HL-60/S4 (cell line): ENCODE results near the gene SVOPL.

Experiments
- in situ Hi-C: fragments of 300-500 bp; cut with MboI; formaldehyde crosslinking; loops from 2 replicates; pipeline ENCODE4 v1.14.3; 2022; ENCODE audit warnings: low sequenced_read_pairs

Gene SVOPL

DNA sequence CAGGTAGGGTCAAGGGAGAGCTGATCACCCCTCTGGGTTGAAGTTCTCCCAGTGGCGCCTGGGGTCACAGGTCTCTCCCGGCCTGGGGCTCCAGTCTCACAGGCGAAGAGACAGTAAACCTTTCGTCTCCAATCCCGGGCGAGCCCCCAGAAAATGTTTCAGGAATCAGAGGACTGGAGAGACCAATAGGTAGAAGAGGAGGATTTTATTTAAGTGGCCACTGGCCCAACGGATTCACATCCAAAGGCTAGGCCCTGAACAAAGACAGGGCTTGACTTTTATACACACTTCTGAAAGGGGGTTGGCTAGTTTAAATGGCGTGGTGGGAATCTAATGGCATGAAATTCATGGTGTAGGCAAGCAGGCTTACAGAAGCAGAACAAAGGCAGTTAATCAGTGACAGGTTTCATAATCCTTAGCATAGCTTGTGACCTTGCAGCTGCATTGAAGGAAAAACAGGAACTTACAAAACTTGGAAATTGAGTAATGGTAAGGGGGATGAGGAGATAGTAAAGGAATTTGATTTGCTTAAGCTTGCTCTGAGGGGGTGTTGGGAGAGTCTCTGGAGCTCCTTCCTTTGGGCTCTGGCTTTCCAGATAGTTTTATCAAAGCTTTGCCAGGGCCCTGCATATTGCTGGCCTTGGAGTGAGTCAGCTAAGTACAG is 135.6 kb downstream of the SVOPL start:
- in situ Hi-C loops = no loop called here

DNA sequence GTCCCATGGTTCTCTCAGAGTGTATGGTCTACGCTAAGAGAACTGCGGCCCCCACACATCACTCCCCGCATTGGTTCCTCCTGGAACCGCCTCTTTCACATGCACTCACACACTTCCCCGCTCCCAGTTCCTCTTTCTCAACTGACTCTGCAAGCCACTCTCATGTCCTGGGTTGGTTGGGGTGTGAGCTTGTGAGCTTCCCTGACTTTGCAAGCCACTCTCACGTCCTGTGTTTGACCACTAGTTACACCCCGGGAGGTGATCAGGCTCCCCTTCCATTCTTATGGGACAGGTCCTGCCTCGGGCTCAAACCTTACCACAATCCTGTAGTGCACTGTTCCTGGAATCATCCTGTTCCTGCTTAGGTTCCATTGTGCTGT is 136.1 kb downstream of the SVOPL start:
- in situ Hi-C loops = no loop called here

- in situ Hi-C loops = no loop called here
These were observed 136.8 kb downstream of the SVOPL start for GRCh38 chr7:138564365-138564764.

DNA sequence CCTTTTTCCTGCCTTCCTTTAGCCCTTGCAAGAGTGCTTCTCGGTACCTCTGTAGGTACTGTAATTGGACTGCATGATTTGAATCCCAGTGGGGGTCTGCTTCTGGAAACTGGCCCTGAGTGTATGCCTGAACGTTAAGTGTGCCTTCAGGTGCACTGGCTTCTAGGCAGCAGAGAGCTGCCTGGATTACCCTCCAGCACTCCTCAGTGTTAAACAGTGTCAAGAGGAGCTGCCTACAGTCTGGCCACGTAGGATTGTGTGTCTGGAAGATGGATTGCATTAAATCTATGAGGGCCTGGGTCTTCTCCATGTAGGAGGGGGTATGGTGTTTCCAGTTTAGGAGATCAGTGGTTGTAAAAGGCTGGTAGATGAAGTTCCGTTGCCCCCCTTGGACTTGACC is 137.4 kb downstream of the SVOPL start:
- in situ Hi-C loops = no loop called here

- in situ Hi-C loops = no loop called here
These were observed 141.7 kb downstream of the SVOPL start for GRCh38 chr7:138559448-138559847.

DNA sequence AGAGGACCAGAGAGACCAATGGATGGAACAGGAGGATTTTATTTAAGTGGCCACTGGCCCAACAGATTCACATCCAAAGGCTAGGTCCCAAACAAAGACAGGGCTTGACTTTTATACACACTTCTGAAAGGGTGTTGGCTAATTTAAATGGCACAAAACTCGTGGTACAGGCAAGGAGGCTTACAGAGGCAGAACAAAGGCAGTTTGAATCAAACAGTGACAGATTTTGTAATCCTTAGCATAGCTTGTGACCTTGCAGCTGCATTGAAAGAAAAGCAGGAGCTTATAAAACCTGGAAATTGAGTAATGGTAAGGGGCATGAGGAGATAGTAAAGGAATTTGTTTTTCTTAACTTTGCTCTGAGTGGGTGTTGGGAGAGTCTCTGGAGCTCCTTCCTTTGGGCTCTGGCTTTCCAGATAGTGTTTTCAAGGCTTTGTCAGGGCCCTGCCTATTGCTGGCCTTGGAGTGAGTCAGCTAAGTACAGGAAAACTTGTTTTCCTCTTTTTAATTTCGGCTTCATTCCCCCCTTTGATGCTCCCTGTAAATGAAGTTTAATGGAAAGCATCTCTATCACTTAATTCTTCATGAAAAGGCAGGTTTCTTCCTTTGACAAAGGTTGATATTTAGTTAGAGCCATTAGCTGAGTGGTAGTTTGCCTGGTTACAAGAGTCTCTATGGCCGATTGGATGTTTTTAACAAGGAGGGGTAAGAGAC is 144.2 kb downstream of the SVOPL start:
- in situ Hi-C loops = no loop called here

DNA sequence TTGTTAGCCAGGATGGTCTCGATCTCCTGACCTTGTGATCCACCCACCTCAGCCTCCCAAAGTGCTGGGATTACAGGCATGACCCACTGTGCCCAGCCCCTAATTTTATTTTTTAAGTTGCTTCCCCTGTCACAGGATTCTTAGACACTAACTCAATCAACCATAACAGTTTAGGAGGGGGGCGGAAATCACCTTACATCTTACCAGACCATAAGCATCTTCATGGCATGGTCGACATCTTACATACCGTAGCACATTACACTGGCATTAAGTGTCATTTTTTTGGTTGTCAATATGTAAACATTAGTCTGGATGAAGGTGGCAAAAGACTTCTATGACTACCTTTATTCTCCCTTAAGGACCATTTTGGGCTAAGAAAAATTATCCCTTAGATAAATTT is 145.5 kb downstream of the SVOPL start:
- in situ Hi-C loops = no loop called here

GRCh38 chr7:138554674-138555073 is 146.5 kb downstream of the SVOPL start:
- in situ Hi-C loops = no loop called here

- in situ Hi-C loops = no loop called here
These were observed 147.4 kb downstream of the SVOPL start for GRCh38 chr7:138553805-138554204.

DNA sequence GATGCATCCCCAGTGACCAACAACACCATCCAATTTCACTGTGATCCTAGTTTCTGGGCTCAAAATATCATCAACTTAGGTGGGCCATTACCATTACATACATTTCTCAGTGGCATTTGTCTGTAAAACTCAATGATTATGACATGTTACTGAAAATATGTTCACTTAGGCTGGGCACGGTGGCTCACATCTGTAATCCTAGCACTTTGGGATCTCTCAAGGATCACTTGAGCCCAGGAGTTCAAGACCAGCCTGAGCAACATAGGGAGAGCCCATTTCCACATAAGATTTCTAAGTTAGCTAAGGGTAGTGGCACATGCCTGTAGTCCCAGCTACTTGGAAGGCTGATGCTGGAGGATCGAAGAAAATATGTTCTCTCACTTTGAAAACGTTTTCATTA is 150.1 kb downstream of the SVOPL start:
- in situ Hi-C loops = no loop called here

DNA sequence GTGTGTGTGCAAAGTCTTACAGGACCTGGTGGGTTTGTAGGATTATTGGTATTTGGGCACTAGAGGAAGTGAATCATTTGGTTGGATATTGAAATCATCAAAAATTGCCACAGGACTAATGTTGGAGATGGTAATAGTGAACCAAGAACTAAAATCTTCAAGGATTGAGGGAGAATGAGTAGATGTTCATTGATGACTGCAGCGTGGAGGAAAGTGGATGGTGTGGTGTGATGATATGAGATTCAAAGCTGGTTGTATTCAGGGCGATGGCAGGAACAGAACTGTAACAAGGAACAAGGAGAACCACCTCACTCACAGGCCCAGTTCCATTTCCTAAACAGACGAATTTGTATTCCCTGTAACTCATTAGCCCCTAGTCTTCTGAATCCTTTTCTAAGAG is 150.8 kb downstream of the SVOPL start:
- in situ Hi-C loops = no loop called here

DNA sequence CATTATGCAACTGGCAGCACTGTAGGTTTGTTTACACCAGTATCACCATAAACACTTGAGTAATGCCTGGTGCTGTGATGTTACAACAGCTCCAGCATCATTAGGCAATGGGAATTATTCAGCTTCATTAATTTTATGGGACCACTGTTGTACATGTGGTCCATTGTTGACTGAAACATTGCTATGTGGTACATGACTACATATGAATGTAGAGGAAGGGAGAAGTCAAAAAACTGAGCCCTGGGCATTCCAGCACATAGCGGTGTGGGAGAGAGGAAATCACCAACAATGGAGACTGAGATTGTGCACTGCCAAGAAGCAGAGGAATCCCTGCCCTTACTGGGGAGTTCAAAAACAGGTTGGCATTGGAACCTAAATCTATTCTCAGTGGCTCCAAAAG is 152.1 kb downstream of the SVOPL start:
- in situ Hi-C loops = no loop called here

GRCh38 chr7:138546829-138547228 is 154.3 kb downstream of the SVOPL start:
- in situ Hi-C loops = no loop called here

GRCh38 chr7:138546064-138546619 is 155.0 kb downstream of the SVOPL start:
- in situ Hi-C loops = no loop called here

- in situ Hi-C loops = no loop called here
These were observed 156.0 kb downstream of the SVOPL start for GRCh38 chr7:138545123-138545522.
